ENCODE measurements around the gene TUBB1.
A peak's percentile ranks its signal among the peaks of the same experiment; 100 is the strongest.
"Not testable (repeated sequence)": the region's sequence is repeated elsewhere in the genome, so short reads cannot be mapped to it uniquely, and the experiment has no call there.

The TUBB1 gene

GRCh38 chr20:59019217-59019616 is at the start of gene TUBB1:
TSS of gene TUBB1 (plus strand) at chr20:59019429. CDS start at chr20:59019523, 94 bp downstream.
- peak; percentile 11 for DNase-seq

GRCh38 chr20:58969439-58969838 is 49.8 kb upstream of the TUBB1 start:
- DNase-seq: no peak

- DNase-seq: no peak
Observed at GRCh38 chr20:58970146-58970545, 49.1 kb upstream of the TUBB1 start.

- DNase-seq: no peak
Observed at GRCh38 chr20:58971429-58971828, 47.8 kb upstream of the TUBB1 start.

GRCh38 chr20:58973179-58973578 is 46.0 kb upstream of the TUBB1 start:
- DNase-seq: no peak

GRCh38 chr20:58973866-58974265 is 45.4 kb upstream of the TUBB1 start:
- no peak for DNase-seq

GRCh38 chr20:58975353-58975752 is 43.9 kb upstream of the TUBB1 start:
- DNase-seq: no peak

- no peak for DNase-seq
Observed at GRCh38 chr20:58976061-58976730, 43.0 kb upstream of the TUBB1 start.

GRCh38 chr20:58978351-58979190 is 40.7 kb upstream of the TUBB1 start:
- DNase-seq: no peak

- peak; percentile 95 for DNase-seq
Observed at GRCh38 chr20:58980711-58981627, 38.3 kb upstream of the TUBB1 start, which contains the start of gene NELFCD. TSS of gene NELFCD (plus strand) at chr20:58981256. CDS start at chr20:58981310, 54 bp downstream.

GRCh38 chr20:58981628-58982364 is 37.4 kb upstream of the TUBB1 start:
- peak; percentile 40 for DNase-seq

- no peak for DNase-seq
Observed at GRCh38 chr20:58982406-58983114, 36.7 kb upstream of the TUBB1 start.

GRCh38 chr20:58983115-58983468 is 36.1 kb upstream of the TUBB1 start:
- DNase-seq: not testable (repeated sequence)

GRCh38 chr20:58984691-58985090 is 34.5 kb upstream of the TUBB1 start:
- DNase-seq: no peak

GRCh38 chr20:58985656-58986055 is 33.6 kb upstream of the TUBB1 start:
- no peak for DNase-seq

- DNase-seq: no peak
Observed at GRCh38 chr20:58986286-58986967, 32.8 kb upstream of the TUBB1 start.

- DNase-seq: no peak
Observed at GRCh38 chr20:58986968-58987517, 32.2 kb upstream of the TUBB1 start.

- DNase-seq: no peak
Observed at GRCh38 chr20:58987790-58988564, 31.3 kb upstream of the TUBB1 start.

GRCh38 chr20:58988565-58988882 is 30.7 kb upstream of the TUBB1 start:
- no peak for DNase-seq

- peak; percentile 14 for DNase-seq
Observed at GRCh38 chr20:58989196-58989595, 30.0 kb upstream of the TUBB1 start.

Data from stimulated activated CD8-positive, alpha-beta memory T cell treated with anti-CD3 and anti-CD28 coated beads, Interleukin-4, amount 100 ng/mL, for 48 hours (primary cell).